B cell (primary cell): ENCODE data around the gene KLHDC8A. TPM values are rescaled to one million over a fixed set of nuclear protein-coding genes. Genes with fewer than 3 reads are reported as not detected.

Experiments used
- ATAC-seq: fragments of 200-7000 bp; cut with Tn5 transposase; one replicate; pipeline ENCODE4 v1.10.0; 2021; ENCODE audit warnings: low read depth, mild to moderate bottlenecking, moderate number of reproducible peaks, moderate library complexity
- CTCF ChIA-PET: fragments of 350-600 bp; sonication (Branson Sonifier 250); formaldehyde crosslinking; loops from one replicate; lab custom pipeline; 2021; ENCODE audit warnings: antibody characterized with exemption, inconsistent platforms; lab: Charles Lee
- POLR2A ChIA-PET: fragments of 350-600 bp; sonication (Branson Sonifier 250); formaldehyde crosslinking; loops from one replicate; lab custom pipeline; 2021; ENCODE audit warnings: antibody characterized with exemption; lab: Charles Lee
- DNase-seq: peaks from one replicate; pipeline ENCODE4 v3.0.0; 2013
- H2AFZ ChIP-seq: 2 replicates; pipeline ENCODE4 v1.6.1; 2012; ENCODE audit warnings: mild to moderate bottlenecking, low read depth, low read length; ENCODE audit not compliant: insufficient read depth, poor library complexity, severe bottlenecking
- H3K27ac ChIP-seq, 2 donors: 1 replicate in 1 of 2; 2 replicates in 1 of 2; pipeline ENCODE4 v1.5.1; 2012 to 2013; ENCODE audit warnings: low read length in 2 of 2, mild to moderate bottlenecking in 2 of 2, moderate library complexity in 1 of 2
- H3K27me3 ChIP-seq, 4 experiments: fragments of 200-600 bp in 1 of 4; sonication (generic) in 1 of 4; replicated peaks in 1 of 4; 1 replicate in 2 of 4; 2 replicates in 2 of 4; pipeline versions ENCODE4 v1.6.1 to v1.7.0; 2013 to 2016; ENCODE audit warnings: low read length in 3 of 4, mild to moderate bottlenecking in 2 of 4, mixed read lengths in 1 of 4, moderate library complexity in 1 of 4; ENCODE audit not compliant: insufficient read depth in 4 of 4, control insufficient read depth in 3 of 4; ENCODE audit errors: control extremely low read depth in 1 of 4
- H3K36me3 ChIP-seq, 2 experiments: replicated peaks in 1 of 2; 1 replicate in 1 of 2; 2 replicates in 1 of 2; pipeline versions ENCODE4 v1.6.1 to v1.7.1; 2013; ENCODE audit warnings: low read length in 1 of 2; ENCODE audit not compliant: insufficient read depth in 2 of 2, control insufficient read depth in 1 of 2; ENCODE audit errors: control extremely low read depth in 1 of 2, extremely low read depth in 1 of 2
- H3K4me1 ChIP-seq, 2 donors: fragments of 200-600 bp in 1 of 2; sonication (generic) in 1 of 2; 1 replicate in 1 of 2; 2 replicates in 1 of 2; pipeline versions ENCODE4 v1.5.1 to v1.6.1; 2013 to 2017; ENCODE audit warnings: low read length in 2 of 2; ENCODE audit not compliant: control insufficient read depth in 2 of 2, insufficient read depth in 2 of 2
- H3K4me2 ChIP-seq: replicated peaks from 2 replicates; pipeline ENCODE3; 2012; ENCODE audit warnings: mild to moderate bottlenecking, low read depth, low read length; ENCODE audit not compliant: poor library complexity, severe bottlenecking
- H3K4me3 ChIP-seq, 5 experiments: fragments of 200-600 bp in 1 of 5; sonication (generic) in 1 of 5; 1 replicate in 3 of 5; 2 replicates in 2 of 5; pipeline versions ENCODE4 v1.5.1 to v1.7.0; 2011 to 2016; ENCODE audit warnings: low read length in 4 of 5, mild to moderate bottlenecking in 4 of 5, low read depth in 2 of 5, control low read depth in 1 of 5, moderate library complexity in 1 of 5; ENCODE audit not compliant: insufficient read depth in 1 of 5; ENCODE audit errors: control extremely low read depth in 1 of 5, extremely low read depth in 1 of 5
- H3K79me2 ChIP-seq: fragments of 200-600 bp; sonication (generic); one replicate; pipeline ENCODE4 v1.6.0; 2016; ENCODE audit warnings: low read length; ENCODE audit not compliant: control insufficient read depth, insufficient read depth
- H3K9ac ChIP-seq: fragments of 200-600 bp; sonication (generic); 2 replicates; pipeline ENCODE4 v1.6.1; 2017; ENCODE audit warnings: mild to moderate bottlenecking, low read length, moderate library complexity
- H3K9me3 ChIP-seq, 3 donors: one replicate each; pipeline versions ENCODE4 v1.6.1 to v1.7.1; 2013; ENCODE audit warnings: low read length in 2 of 3; ENCODE audit not compliant: control insufficient read depth in 2 of 3, insufficient read depth in 1 of 3; ENCODE audit errors: control extremely low read depth in 1 of 3
- H4K20me1 ChIP-seq: 2 replicates; pipeline ENCODE4 v1.6.0; 2012; ENCODE audit warnings: mild to moderate bottlenecking, low read length; ENCODE audit not compliant: insufficient read depth, control insufficient read depth, poor library complexity, severe bottlenecking
- H3K27ac Mint-ChIP-seq: one replicate; pipeline ENCODE4 v1.8.0; 2021; ENCODE audit warnings: mixed read lengths
- H3K27me3 Mint-ChIP-seq: one replicate; pipeline ENCODE4 v1.8.0; 2021; ENCODE audit warnings: mixed read lengths
- H3K4me1 Mint-ChIP-seq: one replicate; pipeline ENCODE4 v1.8.0; 2021; ENCODE audit warnings: mixed read lengths
- H3K4me3 Mint-ChIP-seq: one replicate; pipeline ENCODE4 v1.8.0; 2021; ENCODE audit warnings: mixed read lengths
- H3K9me3 Mint-ChIP-seq: one replicate; pipeline ENCODE4 v1.8.0; 2022; ENCODE audit warnings: mixed read lengths; ENCODE audit not compliant: insufficient read depth
- EZH2 ChIP-seq: IDR thresholded peaks from 2 replicates; pipeline ENCODE4 v1.6.1; 2012; ENCODE audit warnings: borderline replicate concordance, low read depth, mild to moderate bottlenecking, moderate library complexity, low read length; ENCODE audit not compliant: insufficient read depth, poor library complexity, severe bottlenecking
- WGBS: methylation state at CpG from one replicate; pipeline ENCODE4 v1.1.5; 2013; ENCODE audit warnings: missing lambda C conversion rate; ENCODE audit not compliant: insufficient coverage; 5-methylcytosine and 5-hydroxymethylcytosine counted together
- intact Hi-C: fragments of 100-400 bp; cut with micrococcal nuclease; formaldehyde crosslinking; loops from one replicate; pipeline ENCODE4 v1.10.0; 2022
- polyA plus RNA-seq: library from polyadenylated mRNA; depleted of rRNA; stranded (reverse); fragments of >200 nt; gene quantifications from 2 replicates; pipeline ENCODE4 v1.2.3, GENCODE V29; 2012
- total RNA-seq, 2 donors: library from RNA; stranded (reverse); fragments of 120-200 nt in 1 of 2; gene quantifications; 1 replicate in 1 of 2; 2 replicates in 1 of 2; pipeline versions ENCODE4 v1.2.3 to v1.2.4, GENCODE V29; 2013 to 2022
- TF ChIP-seq, protein P1 (sequence below): fragments of 200-600 bp; IDR thresholded peaks from one replicate; pipeline ENCODE4 v1.8.0; 2022; ENCODE audit warnings: antibody characterized with exemption, mild to moderate bottlenecking

Gene KLHDC8A
- total and polyA plus RNA-seq, 2 donors (not counting 1 experiment from before 2014, with no cell fraction given), result 0.39 to 0.60 TPM

DNA sequence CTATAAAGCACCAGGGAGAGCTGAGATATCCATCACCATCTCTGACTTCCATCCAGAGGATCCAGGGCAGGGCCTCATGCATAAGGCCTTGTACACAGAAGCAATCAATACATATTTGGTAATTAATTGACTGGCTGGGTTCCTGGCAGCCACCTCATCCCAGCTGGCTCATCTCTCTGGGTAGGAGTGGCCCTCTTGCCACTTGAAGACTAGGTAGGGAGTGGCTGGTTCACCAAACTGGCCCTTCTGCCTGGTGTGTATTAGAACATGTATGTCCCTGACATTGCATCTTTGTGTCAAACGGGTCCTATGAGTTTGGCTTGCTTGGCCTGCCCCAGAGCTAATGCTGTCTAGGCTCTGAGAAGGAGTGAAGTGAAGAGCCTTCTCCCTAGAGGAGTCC is 47.0 kb downstream of the KLHDC8A start:
- H3K27me3 ChIP-seq, result no peaks in the 10 kb centered on the region
- peaks cover 97% of the 10 kb centered on the region for H4K20me1 ChIP-seq
- H3K27ac ChIP-seq, result peak overlapping the region in 1 of 2 donors; percentile 98
- no peaks in the 10 kb centered on the region for H3K9me3 ChIP-seq
- H3K4me2 ChIP-seq, result peak overlapping the region; percentile 96
- ChIA-PET POLR2A (interaction anchor here (0.6 to 17.1 kb wide), 4 partner anchors 11 to 41 kb away, joined by 3 to 372 read pairs (median 9); no protein-coding TSS in a partner anchor), CTCF (interaction anchor here (32.7 to 56.6 kb wide), 2 partner anchors 14 to 16 kb away, joined by 2421 read pairs; partner anchors contain the start of gene NUAK2)
- peaks cover 6 to 82% of the 10 kb centered on the region in 2 experiments for H3K36me3 ChIP-seq
- no peak overlapping the region for H2AFZ ChIP-seq
- Mint-ChIP-seq H3K4me1 (peaks cover 75% of the 10 kb centered on the region), H3K9me3 (no peaks in the 10 kb centered on the region), H3K4me3 (no peak overlapping the region), H3K27me3 (no peaks in the 10 kb centered on the region), H3K27ac (peak overlapping the region; percentile 63)
- 90% methylated on average over 1 of the region's 1 CpG for WGBS
- no peak for TF ChIP-seq EZH2
- TF ChIP-seq, protein P1, sequence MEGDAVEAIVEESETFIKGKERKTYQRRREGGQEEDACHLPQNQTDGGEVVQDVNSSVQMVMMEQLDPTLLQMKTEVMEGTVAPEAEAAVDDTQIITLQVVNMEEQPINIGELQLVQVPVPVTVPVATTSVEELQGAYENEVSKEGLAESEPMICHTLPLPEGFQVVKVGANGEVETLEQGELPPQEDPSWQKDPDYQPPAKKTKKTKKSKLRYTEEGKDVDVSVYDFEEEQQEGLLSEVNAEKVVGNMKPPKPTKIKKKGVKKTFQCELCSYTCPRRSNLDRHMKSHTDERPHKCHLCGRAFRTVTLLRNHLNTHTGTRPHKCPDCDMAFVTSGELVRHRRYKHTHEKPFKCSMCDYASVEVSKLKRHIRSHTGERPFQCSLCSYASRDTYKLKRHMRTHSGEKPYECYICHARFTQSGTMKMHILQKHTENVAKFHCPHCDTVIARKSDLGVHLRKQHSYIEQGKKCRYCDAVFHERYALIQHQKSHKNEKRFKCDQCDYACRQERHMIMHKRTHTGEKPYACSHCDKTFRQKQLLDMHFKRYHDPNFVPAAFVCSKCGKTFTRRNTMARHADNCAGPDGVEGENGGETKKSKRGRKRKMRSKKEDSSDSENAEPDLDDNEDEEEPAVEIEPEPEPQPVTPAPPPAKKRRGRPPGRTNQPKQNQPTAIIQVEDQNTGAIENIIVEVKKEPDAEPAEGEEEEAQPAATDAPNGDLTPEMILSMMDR, result no peak
- no peak overlapping the region for H3K9ac ChIP-seq
- DNase-seq (no peak), ATAC-seq (no peak)
- no peak overlapping the region for H3K4me3 ChIP-seq
- peaks cover 49 to 60% of the 10 kb centered on the region in 2 donors for H3K4me1 ChIP-seq
- intact Hi-C loops, result loop anchor here (10.0 kb wide), 1 partner anchor 325 kb away; the partner anchor contains the start of gene ELK4
- H3K79me2 ChIP-seq, result peaks cover 98% of the 10 kb centered on the region

DNA sequence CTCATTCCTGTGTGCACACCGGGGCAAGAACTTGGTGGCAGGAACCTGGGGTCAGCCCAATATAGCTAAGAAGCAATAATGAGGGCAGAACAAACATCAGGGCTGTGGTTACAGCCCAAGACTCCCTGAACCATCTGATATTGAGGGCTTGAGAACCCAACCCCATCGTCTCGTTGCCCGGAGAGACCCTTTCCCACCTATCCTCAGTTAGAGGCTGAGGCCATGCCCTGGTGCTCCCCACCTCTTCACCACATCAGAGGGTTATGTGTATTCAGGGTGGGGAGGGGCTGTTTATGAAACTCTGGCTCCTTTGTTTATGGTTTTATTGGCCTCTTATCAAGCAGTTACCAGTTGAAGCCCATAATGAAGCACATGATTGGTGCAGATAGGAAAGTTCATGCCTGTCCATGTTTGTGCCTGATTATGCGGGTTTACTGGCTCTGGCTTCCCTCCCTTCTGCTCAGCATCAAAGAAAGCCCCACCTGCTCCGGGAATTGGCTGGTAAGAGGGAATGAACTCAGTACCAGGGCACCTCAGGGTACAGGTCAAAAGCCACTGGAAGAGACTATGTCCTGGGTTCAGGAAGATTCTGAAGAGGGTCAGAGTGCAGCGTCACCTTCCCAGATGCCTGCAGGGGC is 49.7 kb downstream of the KLHDC8A start:
- Mint-ChIP-seq H3K27ac (peak overlapping the region; percentile 56), H3K27me3 (no peaks in the 10 kb centered on the region), H3K9me3 (no peaks in the 10 kb centered on the region), H3K4me3 (no peak overlapping the region), H3K4me1 (peaks cover 59% of the 10 kb centered on the region)
- H2AFZ ChIP-seq, result no peak overlapping the region
- intact Hi-C loops, result no loop called here
- ATAC-seq (no peak), DNase-seq (no peak)
- H3K4me1 ChIP-seq, result peaks cover 30 to 37% of the 10 kb centered on the region in 2 donors
- 95% methylated on average over 3 of the region's 7 CpGs for WGBS
- H4K20me1 ChIP-seq, result peaks cover 95% of the 10 kb centered on the region
- H3K9me3 ChIP-seq, result no peaks in the 10 kb centered on the region
- no peaks in the 10 kb centered on the region for H3K27me3 ChIP-seq
- H3K4me2 ChIP-seq, result no peak overlapping the region
- peaks cover 87% of the 10 kb centered on the region for H3K79me2 ChIP-seq
- ChIA-PET POLR2A (interaction anchor here (2.0 kb wide), 1 partner anchor 19 kb away, joined by 6 read pairs; no protein-coding TSS in a partner anchor), CTCF (interaction anchor here (0.9 to 56.6 kb wide), 4 partner anchors 18 to 51 kb away, joined by 3 to 2421 read pairs (median 107); partner anchors contain the start of gene NUAK2)
- TF ChIP-seq EZH2, result no peak
- TF ChIP-seq, protein P1, result no peak
- peaks cover 6 to 97% of the 10 kb centered on the region in 2 experiments for H3K36me3 ChIP-seq
- no peak overlapping the region for H3K4me3 ChIP-seq
- no peak overlapping the region for H3K9ac ChIP-seq
- H3K27ac ChIP-seq, result peak overlapping the region in 1 of 2 donors; percentile 17
